K562 (cell line): ENCODE results near the gene ITPRID2. TPM values are rescaled to one million over a fixed set of nuclear protein-coding genes. Genes with fewer than 3 reads are reported as not detected.
A peak's percentile ranks its signal among the peaks of the same experiment; 100 is the strongest.

Experiments
- ARHGAP35 ChIP-seq: fragments of 450-650 bp; IDR thresholded peaks from 2 replicates; pipeline ENCODE4 v1.6.1; 2018; ENCODE audit not compliant: partially characterized antibody
- ARID4B ChIP-seq: sonication (generic); formaldehyde crosslinking; IDR thresholded peaks from 2 replicates; pipeline ENCODE4 v1.8.0; 2022; ENCODE audit warnings: mild to moderate bottlenecking, missing genetic modification reagents
- BCOR ChIP-seq: fragments of 450-650 bp; IDR thresholded peaks from 2 replicates; pipeline ENCODE4 v1.6.1; 2016
- DIDO1 ChIP-seq: fragments of 450-650 bp; IDR thresholded peaks from 2 replicates; pipeline ENCODE4 v1.6.1; 2016; ENCODE audit warnings: low read depth, missing biosample characterization, missing genetic modification characterization
- EWSR1 ChIP-seq: fragments of 450-650 bp; IDR thresholded peaks from 2 replicates; pipeline ENCODE4 v1.6.1; 2018; ENCODE audit warnings: borderline replicate concordance, mild to moderate bottlenecking, low read depth, moderate library complexity; ENCODE audit not compliant: partially characterized antibody
- HINFP ChIP-seq: fragments of 450-650 bp; conservative IDR thresholded peaks from 2 replicates; pipeline ENCODE4 v1.6.1; 2016; ENCODE audit warnings: missing genetic modification characterization, low read depth, mild to moderate bottlenecking, control low read depth, missing compliant biosample characterization
- HNRNPK ChIP-seq: fragments of 200-400 bp; formaldehyde crosslinking; IDR thresholded peaks from one replicate; pipeline ENCODE4 v1.6.1; 2018; ENCODE audit warnings: mild to moderate bottlenecking, low read depth, low read length; ENCODE audit not compliant: poor library complexity, severe bottlenecking
- PTRF ChIP-seq: fragments of 450-650 bp; IDR thresholded peaks from 2 replicates; pipeline ENCODE4 v1.6.1; 2016; ENCODE audit warnings: mild to moderate bottlenecking, missing genetic modification characterization, missing compliant biosample characterization
- polyA plus RNA-seq, 8 experiments: library from polyadenylated mRNA; depleted of rRNA in 4 of 8; stranded (reverse) in 5 of 8; unstranded in 3 of 8; fragments of >200 nt; fragmentation: Nextera tagmentation in 2 of 8; fragmentation: Illumina TruSeq in 1 of 8; extraction: Ambion mirVana in 2 of 8; extraction: Trizol in 1 of 8; gene quantifications; 2 replicates each; pipeline versions ENCODE4 v1.2.1 to v1.2.3, GENCODE V29; 2011 to 2014; ENCODE audit warnings: inconsistent platforms in 1 of 8, missing spikeins in 1 of 8
- total RNA-seq, 7 experiments: library from RNA; depleted of rRNA in 6 of 7; stranded (reverse); fragments of >200 nt in 6 of 7; fragmentation: Illumina TruSeq in 2 of 7; extraction: Trizol in 2 of 7; gene quantifications; 2 replicates each; pipeline versions ENCODE4 v1.2.1 to v1.2.3, GENCODE V29; 2011 to 2021; ENCODE audit warnings: low replicate concordance in 1 of 7

Gene ITPRID2
- total and polyA plus RNA-seq, 9 of the 15 experiments (the other 6 are each of a cell fraction or from before 2014, with no cell fraction given) = 18.5 to 77.8 (median 52.0) TPM

- no peak for TF ChIP-seq HINFP (tag)
- no peak for TF ChIP-seq ARHGAP35
- TF ChIP-seq PTRF = no peak
- peak; percentile 34; the same call in 1 of the 2 replicates for TF ChIP-seq BCOR
- TF ChIP-seq HNRNPK = peak; percentile 93
- 0 out of 2 replicates have a peak, but pooled peaks have one; percentile 29 for TF ChIP-seq DIDO1 (tag)
- TF ChIP-seq ARID4B (CRISPR knock-in tag) = no peak
- no peak for TF ChIP-seq EWSR1
Observed at GRCh38 chr2:181891966-181892798, 652 bp downstream of the ITPRID2 start (continued).
